Ascending aorta (tissue), 2 donors: ENCODE measurements around the gene ADCY7. TPM values are rescaled to one million over a fixed set of nuclear protein-coding genes. Genes with fewer than 3 reads are reported as not detected.

ENCODE experiments used
- DNase-seq, 2 donors: peaks; one replicate each; pipeline ENCODE4 v3.0.0-alpha.2; 2019; ENCODE audit warnings: low spot score in 2 of 2
- H3K27ac ChIP-seq, 2 donors: fragments of 200-600 bp; sonication (generic); one replicate each; pipeline ENCODE4 v1.5.1; 2016 to 2017; ENCODE audit warnings: mild to moderate bottlenecking in 1 of 2
- H3K27me3 ChIP-seq: fragments of 200-600 bp; sonication (generic); one replicate; pipeline ENCODE4 v1.5.1; 2017
- H3K36me3 ChIP-seq, 2 donors: fragments of 200-600 bp; sonication (generic); one replicate each; pipeline ENCODE4 v1.5.1; 2016
- H3K4me1 ChIP-seq, 2 donors: fragments of 200-600 bp; sonication (generic); one replicate each; pipeline ENCODE4 v1.5.1; 2016 to 2017; ENCODE audit warnings: mild to moderate bottlenecking in 1 of 2
- H3K4me3 ChIP-seq, 2 donors: fragments of 200-600 bp; sonication (generic); one replicate each; pipeline ENCODE4 v1.5.1; 2016 to 2017; ENCODE audit warnings: mild to moderate bottlenecking in 1 of 2
- H3K9me3 ChIP-seq, 2 donors: fragments of 200-600 bp; sonication (generic); one replicate each; pipeline ENCODE4 v1.5.1; 2016
- CTCF ChIP-seq, 3 experiments: fragments of 200-600 bp in 2 of 3; fragments of 450-650 bp in 1 of 3; sonication (generic) in 2 of 3; IDR thresholded peaks; one replicate each; pipeline ENCODE4 v1.5.1; 2016 to 2019; ENCODE audit warnings: antibody characterized with exemption in 3 of 3, mild to moderate bottlenecking in 1 of 3, moderate library complexity in 1 of 3
- intact Hi-C: fragments of 100-400 bp; cut with DNase I; formaldehyde crosslinking; loops from one replicate; pipeline ENCODE4 v1.15.1; 2023
- total RNA-seq: library from RNA; depleted of rRNA; stranded (reverse); fragments of >200 nt; gene quantifications from one replicate; pipeline ENCODE4 v1.1.0, GENCODE V29; 2016

Gene ADCY7
- total RNA-seq, 1 donor from 2014 or later = 8.2 TPM

- Histone ChIP-seq H3K27ac (no peak overlapping the region), H3K9me3 (no peaks in the 10 kb centered on the region), H3K27me3 (no peaks in the 10 kb centered on the region), H3K36me3 (peaks cover 0 to 11% of the 10 kb centered on the region in 2 donors), H3K4me3 (no peak overlapping the region), H3K4me1 (no peaks in the 10 kb centered on the region)
- intact Hi-C loops = no loop called here
- DNase-seq = no peak
- TF ChIP-seq CTCF (IDR thresholded peaks at IDR 0.05) = no peak
These were observed 21.7 kb downstream of the ADCY7 start for GRCh38 chr16:50288026-50288425.

DNA sequence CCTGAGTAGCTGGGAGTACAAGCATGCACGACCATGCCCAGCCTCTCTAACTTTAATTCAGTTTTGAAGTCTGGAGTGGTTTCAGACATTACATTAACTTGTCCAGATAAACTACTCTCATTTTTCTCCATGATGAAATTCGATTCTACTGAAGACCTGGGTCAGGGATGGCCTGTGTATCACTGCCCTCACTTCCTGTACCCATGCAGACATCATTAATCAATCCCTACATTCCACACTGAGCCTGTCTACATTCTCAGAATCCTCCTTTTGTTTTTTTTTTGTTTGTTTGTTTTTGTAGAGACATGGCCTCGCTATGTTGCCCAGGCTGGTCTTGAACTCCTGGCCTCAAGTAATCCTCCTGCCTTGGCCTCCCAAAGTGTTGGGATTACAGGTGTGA lies 22.6 kb downstream of the ADCY7 start:
- H3K9me3 ChIP-seq = no peaks in the 10 kb centered on the region
- intact Hi-C loops = no loop called here
- DNase-seq = no peak
- no peak overlapping the region for H3K27ac ChIP-seq
- H3K27me3 ChIP-seq = no peaks in the 10 kb centered on the region
- no peak for TF ChIP-seq CTCF (IDR thresholded peaks at IDR 0.05)
- peaks cover 1 to 11% of the 10 kb centered on the region in 2 donors for H3K36me3 ChIP-seq
- H3K4me1 ChIP-seq = no peaks in the 10 kb centered on the region
- no peak overlapping the region for H3K4me3 ChIP-seq

GRCh38 chr16:50289950-50290764 lies 23.8 kb downstream of the ADCY7 start:
- H3K27ac ChIP-seq = no peak overlapping the region
- H3K36me3 ChIP-seq = peaks cover 3 to 11% of the 10 kb centered on the region in 2 donors
- H3K4me1 ChIP-seq = no peaks in the 10 kb centered on the region
- no peak overlapping the region for H3K4me3 ChIP-seq
- DNase-seq = no peak
- no peak for TF ChIP-seq CTCF (IDR thresholded peaks at IDR 0.05)
- H3K9me3 ChIP-seq = no peaks in the 10 kb centered on the region
- no peaks in the 10 kb centered on the region for H3K27me3 ChIP-seq
- intact Hi-C loops = no loop called here

GRCh38 chr16:50290856-50291255 lies 24.5 kb downstream of the ADCY7 start:
- Histone ChIP-seq H3K4me1 (no peaks in the 10 kb centered on the region), H3K27me3 (no peaks in the 10 kb centered on the region), H3K36me3 (peaks cover 3 to 11% of the 10 kb centered on the region in 2 donors), H3K9me3 (no peaks in the 10 kb centered on the region), H3K4me3 (no peak overlapping the region), H3K27ac (no peak overlapping the region)
- intact Hi-C loops = no loop called here
- no peak for DNase-seq
- no peak for TF ChIP-seq CTCF (IDR thresholded peaks at IDR 0.05)

- no peaks in the 10 kb centered on the region for H3K27me3 ChIP-seq
- TF ChIP-seq CTCF (IDR thresholded peaks at IDR 0.05) = no peak
- no peak overlapping the region for H3K4me3 ChIP-seq
- no peaks in the 10 kb centered on the region for H3K9me3 ChIP-seq
- DNase-seq = no peak
- H3K27ac ChIP-seq = no peak overlapping the region
- H3K36me3 ChIP-seq = peaks cover 3 to 11% of the 10 kb centered on the region in 2 donors
- H3K4me1 ChIP-seq = no peaks in the 10 kb centered on the region
- intact Hi-C loops = no loop called here
These were observed 25.6 kb downstream of the ADCY7 start for GRCh38 chr16:50291719-50292565.
